ENCODE results near the gene FYCO1.

DNA sequence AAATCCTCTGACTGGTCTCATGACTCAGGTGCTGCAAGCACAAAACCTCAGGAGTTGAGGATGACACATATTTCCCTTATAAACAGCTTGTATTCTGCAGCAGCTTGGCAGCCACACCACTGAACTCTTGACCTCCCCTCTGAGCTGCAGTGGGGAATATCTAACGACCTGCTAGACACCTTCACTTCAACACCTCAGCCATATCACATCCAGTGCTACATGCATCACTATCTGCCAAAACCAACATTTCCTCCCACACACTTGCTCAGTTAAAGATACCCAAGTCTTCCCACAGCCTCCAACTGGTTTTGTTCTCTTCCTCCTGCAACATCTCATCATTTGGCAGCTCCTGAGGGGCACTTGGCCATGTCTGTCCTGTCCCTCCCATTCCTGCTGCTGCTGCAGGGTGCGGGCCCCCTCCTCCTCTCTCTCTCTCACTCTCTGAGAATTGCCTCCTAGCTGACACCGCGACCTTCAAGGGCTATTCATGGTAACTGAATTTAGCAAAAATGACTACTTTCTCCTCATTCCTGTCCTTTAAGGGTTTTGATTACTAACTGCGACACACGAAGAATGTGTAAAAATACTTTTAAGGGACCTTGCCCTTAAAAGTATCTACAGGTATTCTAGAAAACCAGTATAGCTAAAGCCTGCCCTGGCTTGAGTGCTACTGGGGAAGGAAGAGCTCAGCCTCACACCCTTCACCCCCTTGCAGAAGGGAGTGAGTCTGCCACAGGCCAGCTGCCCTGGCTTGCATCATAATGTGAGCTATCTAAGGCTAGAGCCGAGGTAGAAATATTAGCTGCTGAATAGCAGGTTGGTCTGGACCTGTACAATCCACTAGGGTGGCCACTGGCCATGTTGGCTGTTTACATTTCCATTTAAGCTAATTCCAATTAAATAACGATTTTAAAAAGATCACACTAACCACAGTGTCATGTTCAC lies 114.3 kb downstream of the FYCO1 start:
- TF ChIP-seq CTCF (IDR thresholded peaks at IDR 0.05) (no peak), POLR2A (IDR thresholded peaks at IDR 0.05) (no peak)

Data from thyroid gland (tissue), 4 donors.